EL (cell line): ENCODE data around the gene CPPED1.

ENCODE experiments used
- DNase-seq: peaks from one replicate; pipeline ENCODE4 v3.0.0-alpha.2; 2016

CPPED1 gene

DNA sequence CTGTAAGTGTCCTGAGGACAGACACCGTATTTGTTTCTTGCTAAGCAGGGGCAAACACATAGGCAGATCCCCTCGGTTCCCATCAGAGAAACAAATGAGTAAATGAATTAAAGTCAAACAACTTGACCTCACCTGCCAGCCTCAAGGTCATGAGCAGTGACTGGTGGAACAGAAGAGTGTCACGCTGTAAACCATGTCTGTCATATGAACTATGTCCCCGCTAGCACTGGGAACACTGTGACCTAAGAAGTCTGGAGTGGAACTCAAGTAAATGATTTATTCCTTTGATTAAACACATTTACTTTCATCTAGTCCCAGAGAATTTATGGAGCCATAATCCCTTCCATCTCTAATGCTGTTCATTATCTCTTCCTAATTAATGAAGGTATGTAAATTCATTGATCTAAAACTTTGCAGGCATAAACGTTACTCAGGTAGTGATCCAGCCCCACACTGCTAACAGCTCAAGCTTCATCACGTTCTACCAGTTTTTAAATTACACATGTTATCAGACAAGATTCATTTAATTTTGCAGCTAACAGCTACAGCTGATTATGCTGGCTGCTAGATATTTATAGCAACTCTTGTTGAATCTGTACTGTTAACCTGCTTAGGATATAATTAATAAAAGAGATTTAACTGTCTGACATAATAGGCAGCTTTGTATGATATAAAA is 38.7 kb downstream of the CPPED1 start:
- no peak for DNase-seq

DNA sequence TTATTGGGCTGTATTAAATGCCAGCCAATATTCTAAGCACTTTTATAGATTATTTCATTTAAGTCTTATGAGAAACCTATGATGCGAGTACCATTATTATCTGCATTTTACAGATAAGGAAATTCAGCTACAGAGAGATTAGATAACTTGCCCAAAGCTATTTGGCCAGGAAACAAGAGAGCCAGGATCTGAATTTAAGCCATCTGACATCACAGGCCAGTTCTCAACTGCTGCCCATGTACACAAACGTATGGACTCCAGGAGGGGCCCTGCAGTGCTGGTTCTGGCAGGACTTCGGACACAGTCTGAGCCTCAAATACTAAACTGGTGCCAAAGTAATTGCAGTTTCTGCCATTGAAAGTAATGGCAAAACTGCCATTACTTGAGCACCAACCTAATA is 40.2 kb downstream of the CPPED1 start:
- no peak for DNase-seq

DNA sequence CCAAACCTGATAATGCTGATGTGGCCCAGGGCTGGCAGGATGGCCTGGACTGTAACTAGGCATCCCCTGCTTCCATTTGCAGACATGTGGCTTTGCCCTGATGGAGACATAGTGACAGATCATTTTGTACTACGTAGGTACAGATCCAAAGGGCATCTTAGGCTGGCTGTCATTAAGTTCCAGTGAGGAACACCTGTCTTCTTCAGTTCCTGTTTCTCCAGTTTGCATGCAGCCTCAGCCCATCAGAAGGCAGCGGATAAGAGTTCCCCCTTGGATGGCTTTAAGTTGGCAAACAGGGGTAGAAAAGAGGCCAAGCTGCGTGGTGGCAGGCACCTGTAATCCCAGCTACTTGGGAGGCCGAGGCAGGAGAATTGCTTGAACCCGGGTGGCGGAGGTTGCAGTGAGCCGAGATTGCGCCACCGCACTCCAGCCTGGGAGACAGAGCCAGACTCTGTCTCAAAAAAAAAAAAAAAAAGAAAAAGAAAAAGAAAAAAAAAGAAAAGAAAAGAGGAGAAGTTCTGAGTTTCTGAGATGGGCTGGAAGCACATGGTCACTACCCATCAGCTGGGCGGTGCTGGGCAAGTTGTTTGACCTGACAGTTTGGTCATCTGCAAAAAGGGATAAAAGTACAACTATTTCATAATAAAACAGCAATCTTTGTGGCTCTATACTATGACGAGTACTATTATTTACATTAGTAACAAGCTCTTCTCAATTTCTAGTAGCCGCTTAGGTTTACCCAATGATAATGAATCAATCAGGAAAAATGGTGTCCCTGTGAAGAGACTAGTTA is 42.7 kb downstream of the CPPED1 start:
- no peak for DNase-seq

DNA sequence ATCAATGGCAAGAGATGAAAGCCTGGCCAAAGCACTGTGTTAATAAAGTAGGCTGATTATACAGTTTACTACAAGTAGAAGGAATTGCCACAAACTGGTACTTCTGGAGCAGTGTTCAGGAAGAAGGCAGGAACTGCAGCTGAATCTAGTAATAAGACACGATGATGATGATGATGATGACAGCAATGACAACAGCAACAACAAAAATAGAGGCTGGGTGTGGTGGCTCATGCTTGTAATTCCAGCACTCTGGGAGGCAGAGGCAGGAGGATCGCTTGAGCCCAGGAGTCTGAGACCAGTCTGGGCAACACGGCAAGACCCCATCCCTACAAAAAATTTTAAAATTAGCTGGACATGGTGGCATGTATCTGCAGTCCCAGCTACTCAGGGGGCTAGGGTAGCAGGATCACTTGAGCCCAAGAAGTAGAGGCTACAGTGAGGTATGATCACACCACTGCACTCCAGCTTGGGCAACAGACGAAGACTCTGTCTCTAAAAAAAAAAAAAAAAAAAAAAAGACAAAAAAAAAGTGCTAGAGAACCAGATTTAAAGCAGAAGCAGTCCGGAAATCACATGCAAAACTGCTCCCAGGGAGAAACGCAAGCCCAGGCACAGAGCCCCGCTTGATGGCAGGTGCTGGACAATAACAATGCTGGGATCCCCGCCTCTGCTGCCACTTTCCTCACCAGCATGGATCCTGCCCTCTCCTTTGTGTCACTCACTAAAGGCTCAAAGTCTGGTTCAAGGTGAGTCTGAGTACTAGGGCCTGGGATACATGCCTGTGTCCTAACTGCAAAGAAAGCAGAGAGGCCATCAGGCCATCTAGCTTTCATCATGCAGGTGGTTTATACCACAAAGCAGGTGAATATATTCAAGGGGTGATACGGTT is 44.8 kb downstream of the CPPED1 start:
- no peak for DNase-seq

DNA sequence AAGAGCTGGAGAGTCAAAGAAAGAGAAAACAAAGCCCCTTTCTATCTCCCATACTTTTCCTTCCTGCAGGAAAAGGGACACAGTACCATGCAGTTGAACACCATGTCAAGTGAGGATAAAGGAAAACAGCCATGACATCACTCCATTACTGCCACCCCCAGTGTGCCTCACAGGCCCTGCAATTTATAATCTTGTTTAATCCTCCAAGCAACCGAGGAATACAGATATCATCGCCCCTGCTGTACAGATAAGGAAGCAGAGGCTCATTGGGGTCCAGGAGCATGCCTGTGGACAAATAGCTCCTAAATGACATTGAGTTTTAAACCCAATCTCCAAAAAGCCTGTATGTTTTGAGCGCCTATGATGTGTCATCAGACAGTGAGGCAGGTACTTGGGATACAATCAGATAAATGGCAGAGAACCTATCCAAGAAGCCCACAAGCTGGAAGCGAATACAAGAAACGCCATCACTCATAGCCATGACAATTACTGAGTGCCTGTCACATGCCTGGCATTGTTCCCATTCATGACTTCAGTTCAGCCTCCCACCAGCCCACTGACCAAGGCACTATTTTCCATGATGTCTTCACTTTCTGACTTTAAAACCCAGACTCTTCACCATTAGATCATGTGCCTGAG is 45.5 kb downstream of the CPPED1 start:
- no peak for DNase-seq

DNA sequence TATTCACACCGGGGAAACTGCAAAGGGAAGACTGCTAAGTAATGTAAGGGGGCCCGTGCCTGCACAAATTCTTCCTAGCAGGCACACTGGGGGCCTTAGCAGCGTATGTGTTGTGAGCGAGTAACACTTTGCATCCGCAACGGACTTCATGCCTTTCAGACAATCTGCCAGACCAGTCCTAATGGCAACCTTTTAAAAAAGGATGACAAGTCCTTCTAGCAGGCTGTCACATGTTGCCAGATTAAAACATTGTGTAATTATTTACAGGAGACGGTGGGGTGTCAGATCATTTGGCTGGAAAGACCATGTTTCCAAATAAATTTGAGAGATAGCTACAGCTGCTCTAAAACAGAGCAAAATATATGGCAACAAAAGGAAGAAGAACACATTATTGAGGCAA is 46.1 kb downstream of the CPPED1 start:
- no peak for DNase-seq

DNA sequence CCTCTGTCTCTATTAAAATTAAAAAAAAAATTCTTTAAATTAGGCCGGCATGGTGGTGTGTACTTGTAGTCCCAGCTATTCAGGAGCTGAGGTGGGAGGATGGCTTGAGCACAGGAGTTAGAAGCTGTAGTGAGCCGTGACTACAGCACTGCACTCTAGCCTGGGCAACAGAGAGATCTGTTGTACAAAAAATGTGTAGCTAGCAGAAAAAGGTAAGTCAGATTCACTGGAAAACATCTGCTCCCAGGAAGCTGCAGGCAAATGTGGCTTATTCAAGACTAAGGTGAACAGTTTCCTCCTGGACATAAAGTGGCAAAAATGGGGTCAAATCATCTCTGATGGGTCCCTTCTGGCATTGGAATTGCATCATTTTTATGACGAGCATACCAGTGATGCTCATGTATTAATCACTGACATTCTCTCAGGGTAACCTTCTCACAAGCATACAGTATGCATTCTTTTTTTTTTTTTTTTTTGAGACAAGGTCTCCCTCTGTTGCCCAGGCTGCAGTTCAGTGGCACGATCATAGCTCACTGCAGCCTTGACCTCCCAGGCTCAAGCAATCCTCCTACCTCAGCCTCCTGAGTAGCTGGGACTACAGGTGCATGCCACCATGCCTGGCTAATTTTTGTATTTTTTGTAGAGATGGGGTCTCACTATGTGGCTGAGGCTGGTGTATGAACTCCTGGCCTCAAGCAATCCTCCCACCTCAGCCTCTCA is 48.7 kb downstream of the CPPED1 start:
- peak; percentile 59 for DNase-seq

DNA sequence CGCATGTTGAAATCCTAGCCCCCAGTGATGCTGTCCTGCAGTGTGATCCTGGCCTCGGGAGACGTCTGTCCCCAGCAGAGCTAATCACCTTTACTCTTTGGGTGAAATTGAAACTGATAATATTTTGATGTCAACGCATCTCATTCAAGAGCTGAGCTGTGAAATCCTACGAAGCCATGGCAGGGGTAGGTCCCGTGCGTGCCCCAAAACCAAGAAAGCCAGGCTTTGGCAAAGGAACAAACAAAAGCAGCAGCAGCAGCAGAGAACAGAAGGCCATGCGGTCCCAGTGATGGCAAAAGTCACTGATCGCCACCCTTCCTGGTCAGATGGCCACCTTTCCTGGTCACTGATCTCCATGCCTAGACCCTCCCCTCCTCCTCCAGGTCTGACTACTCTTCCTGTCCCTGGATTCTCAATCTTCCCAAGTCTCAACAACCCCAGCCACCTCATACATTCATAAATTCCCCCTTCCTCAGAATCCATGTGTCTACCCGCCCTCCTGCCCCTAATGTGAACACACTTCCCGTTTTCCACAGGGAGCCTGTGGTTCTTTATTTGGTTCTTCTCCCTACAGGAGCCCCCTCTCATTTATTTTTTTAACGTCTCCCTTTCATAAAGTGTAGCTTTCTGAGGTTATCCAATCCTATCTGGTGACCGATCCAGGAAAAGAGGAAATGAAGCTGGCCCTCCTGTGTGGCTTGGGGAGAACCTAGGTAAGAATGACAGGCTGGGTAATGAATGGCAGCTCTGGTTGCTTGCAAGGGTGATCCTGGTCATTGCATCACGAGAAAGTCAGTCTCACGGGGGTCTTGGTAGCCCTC is 50.3 kb downstream of the CPPED1 start:
- no peak for DNase-seq

DNA sequence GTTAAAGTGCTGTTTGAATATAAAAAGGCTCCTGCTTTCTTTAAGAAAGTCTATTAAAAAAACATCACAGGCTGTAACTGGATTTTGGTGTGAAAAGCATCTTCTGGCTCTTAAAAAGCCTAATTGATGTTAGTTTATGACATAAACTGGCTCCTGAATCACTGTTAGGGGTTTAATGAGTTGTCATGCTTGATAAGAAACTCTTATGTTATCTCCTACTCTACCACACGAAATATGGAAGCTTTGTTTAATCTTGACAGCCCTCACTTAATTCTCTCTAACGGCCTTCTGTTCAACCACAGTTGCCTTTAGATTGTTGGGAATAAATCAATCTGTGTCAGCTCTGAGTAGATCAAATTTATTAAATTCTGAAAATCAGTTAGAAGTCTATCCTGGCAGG is 51.5 kb downstream of the CPPED1 start:
- DNase-seq = no peak

DNA sequence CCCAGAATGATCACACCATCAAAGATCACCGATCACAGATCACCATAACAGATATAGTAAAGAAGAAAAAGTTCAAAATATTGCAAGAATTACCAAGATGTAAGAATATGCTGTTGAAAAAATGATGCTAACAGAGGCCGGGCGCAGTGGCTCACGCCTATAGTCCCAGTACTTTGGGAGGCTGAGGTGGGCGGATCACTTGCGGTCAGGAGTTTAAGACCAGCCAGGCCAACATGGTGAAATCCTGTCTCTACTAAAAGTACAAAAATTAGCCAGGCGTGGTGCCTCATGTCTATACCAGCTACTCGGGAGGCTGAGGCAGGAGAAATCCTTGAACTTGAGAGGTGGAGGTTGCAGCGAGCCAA is 53.2 kb downstream of the CPPED1 start:
- DNase-seq = no peak

DNA sequence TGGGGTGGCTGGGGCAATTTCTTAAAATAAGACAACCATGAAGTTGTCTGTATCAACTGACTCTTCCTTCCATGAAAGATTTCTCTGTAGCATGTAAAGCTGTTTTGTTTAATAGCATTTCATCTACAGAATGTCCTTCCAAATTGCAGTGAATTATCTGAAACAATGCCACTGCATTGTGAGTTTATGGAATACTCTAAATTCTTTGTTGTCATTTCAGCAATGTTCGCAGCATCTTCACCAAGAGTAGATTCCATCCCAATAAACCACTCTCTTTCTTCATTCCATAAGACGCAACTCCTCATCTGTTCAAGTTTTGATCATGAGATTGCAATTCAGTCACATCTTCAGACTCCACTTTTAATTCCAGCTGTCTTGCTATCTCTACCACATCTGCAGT is 54.6 kb downstream of the CPPED1 start:
- DNase-seq = no peak

DNA sequence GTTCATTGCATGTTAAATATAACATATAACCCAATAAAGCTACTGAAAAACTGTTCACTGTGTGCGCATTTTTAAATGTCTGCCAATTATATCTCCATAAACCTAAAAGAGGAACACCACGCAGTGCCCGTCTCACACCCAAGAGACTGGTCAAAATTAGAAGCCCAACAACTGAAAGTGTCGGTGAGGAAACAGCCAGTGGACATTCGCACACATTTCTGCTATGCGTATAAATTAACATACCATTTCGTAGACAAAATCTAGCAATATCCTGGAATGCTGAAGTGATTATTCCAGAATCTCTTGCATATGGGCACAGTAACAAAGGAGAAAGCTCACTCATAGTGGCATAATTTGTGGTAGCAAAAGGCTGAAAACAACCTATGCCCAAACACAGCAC is 55.9 kb downstream of the CPPED1 start:
- DNase-seq = no peak

DNA sequence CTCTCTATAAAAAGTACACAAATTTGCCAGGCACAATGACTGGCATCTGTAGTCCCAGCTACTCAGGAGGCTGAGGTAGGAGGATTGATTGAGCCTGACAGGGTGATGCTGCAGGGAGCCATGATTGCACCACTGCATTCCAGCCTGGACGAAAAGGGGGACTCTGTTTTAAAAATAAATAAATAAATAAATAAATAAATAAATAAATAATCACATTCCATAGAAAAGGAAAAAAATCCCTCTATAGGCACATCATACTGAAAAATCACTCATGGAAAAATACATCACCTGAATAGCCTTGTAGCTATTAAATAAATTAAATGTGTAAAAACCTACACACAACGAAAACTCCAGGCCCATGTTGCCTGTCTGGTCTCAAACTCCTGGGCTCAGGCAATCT is 56.4 kb downstream of the CPPED1 start:
- DNase-seq = no peak

DNA sequence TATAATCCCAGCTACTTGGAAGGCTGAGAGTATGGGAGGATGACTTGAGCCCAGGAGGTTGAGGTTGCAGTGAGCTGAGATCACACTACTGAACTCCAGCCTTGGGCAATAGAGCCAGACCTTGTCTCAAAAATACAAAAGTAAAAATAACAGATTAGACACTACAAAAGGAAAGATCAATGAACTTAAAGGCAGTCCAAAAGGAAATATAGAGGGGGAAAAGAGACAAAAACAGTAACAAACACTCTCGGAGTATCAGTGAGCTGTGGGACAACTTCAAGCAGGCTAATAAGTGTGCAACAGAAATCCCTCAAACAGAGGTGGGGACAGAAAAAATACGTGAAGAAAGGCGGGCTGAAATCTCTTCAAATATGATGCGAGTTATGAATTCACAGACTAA is 58.8 kb downstream of the CPPED1 start:
- DNase-seq = no peak

DNA sequence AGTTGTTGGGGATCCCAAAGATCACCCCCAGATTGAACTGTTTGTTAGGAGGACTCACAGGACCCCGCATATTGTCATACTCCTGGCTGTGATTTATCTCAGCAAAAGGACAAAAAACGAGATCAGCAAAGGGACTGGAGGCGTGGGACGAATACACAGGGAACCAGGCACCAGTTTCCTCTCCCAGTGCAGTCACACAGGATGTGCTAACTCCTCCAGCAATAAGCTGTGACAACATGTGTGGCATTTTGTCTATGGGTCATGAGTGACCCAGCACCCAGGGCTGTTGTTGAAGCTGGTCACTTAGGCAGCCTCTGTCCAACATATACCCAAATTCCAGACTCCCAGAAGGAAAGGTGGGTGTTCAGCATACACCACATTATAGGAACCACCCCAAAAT is 60.9 kb downstream of the CPPED1 start:
- DNase-seq = no peak

DNA sequence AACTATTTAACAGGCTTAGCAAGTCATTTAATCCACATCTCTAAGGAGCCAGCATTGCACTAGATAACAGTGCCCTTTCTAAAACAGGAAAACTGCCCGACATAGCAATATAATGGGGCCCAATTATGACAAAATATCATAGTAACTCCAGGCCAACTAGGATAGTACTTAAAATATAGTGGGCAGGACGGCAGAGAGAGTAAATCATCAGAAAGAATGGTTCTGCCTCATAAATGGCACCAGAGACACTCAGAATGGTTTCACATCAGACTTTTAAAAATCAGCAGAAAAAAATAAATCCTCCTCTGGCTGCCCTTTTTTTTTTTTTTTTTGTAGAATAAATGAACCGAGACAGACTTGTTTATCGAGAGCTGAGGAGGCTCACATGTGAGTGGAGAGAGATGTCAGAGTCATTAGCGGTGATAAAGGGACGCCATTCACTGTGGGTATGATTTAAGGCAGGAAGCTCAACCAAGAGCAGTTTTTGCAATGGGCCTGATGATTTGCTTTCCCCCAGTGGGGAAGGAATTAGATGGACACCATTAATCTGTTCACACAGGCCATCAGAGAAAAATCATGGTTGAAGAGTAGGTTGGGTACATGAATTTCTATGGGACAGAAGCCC is 62.6 kb downstream of the CPPED1 start:
- DNase-seq = no peak

DNA sequence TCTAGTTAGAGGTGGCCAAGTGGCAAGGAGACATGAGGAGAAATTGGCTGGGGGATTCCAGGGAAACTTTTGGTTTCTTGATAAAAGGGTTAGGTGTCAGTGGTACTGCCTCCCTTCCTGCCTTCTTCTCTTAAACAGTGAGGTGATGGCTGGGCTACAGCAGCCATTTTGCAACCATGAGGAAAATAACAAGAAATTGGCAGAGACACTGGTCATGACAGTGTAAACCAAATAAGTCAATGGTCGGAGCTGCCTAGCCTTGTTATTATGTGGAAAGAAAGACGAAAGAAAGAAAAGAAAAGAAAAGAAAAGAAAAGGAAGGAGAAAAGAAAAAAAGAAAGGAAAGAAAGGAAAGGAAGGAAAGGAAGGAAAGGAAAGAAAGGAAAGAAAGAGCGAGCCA is 63.9 kb downstream of the CPPED1 start:
- DNase-seq = no peak

DNA sequence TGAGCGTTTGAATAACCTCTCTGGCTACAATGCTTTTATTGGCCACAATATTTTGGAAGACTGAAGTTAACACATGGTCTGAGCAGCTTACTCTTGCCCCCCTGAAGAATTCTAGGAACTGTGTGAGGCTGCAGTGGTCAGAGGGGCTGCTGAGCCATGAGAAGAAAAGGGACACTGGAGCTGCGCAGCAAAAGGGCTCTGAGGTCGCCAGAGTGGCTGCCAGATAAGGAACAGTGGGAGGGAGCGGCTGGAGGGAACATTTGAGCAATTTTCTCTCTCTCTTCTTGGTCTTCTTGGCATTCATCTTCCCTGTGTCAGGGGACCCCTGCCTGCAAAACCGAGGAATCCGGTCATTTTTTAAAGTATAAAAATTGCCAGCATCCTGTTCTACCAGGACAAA is 66.1 kb downstream of the CPPED1 start:
- DNase-seq = no peak

DNA sequence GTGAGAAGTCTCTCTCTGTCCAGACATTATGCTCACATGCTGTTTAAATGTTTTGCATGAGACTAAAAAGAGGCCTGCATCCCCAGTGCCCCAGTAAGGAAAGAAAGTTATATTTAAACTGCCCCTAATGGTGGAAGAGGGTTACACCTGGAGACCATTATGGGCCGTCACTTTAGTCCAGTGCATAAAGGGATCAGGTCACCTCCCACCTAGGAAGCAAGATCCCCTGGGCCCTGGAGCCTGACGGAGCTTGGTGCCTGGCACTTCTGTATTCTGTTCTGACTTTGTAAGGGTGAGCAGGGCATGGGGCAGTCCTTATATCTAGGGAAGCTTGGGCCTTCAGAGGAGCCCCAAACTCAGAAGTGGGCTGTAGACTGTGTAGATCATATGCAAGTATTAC is 67.9 kb downstream of the CPPED1 start:
- no peak for DNase-seq

DNA sequence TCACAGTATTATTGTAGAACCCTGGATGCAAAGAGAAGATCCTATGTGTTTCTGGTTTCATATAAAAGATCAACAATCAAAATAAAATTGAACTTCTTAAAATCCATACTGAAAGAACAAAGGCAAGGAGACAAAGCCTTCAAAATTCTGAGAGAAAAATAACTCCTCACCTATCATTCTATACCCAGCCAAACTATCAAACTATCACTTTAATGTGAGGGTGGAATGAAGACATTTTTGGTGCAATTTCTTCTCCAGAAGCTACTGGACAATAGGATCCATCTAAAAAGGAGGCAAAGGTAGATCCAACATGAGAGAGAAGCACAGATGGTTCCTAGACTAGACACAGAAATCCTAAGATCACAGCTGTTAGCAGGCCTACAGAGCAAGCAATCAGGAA is 71.1 kb downstream of the CPPED1 start:
- no peak for DNase-seq

DNA sequence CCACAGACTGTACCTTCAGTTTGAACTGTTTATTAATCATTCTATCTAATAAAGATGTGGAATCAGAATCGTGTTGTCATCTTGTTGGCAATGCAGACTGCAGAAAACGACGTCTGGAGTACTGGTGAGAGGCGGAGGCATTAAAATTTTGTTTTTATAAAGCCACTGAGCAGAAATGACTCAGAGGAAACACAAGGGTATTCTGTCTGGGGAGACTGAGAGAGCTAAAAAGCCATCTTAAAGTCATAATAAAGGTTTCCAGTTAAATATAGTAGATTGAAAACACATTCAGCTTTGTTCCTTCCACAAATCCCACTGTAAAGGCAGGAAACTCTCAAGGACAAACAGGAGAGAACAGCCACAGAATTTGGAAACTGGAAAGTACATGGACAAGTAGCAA is 74.2 kb downstream of the CPPED1 start:
- DNase-seq = peak; percentile 58
